Measurements from ENCODE around the gene PAGE1. TPM values are rescaled to one million over a fixed set of nuclear protein-coding genes. Genes with fewer than 3 reads are reported as not detected.

The PAGE1 gene
- total RNA-seq, 2 experiments from 2014 or later: not detected

- Mint-ChIP-seq H3K27me3 (peaks cover 4% of the 10 kb centered on the region), H3K9me3 (no peaks in the 10 kb centered on the region), H3K27ac (no peak overlapping the region), H3K4me3 (no peak overlapping the region), H3K4me1 (ENCODE audit: low read depth) (no peaks in the 10 kb centered on the region), H3K36me3 (ENCODE audit: low read depth) (no peaks in the 10 kb centered on the region)
- Histone ChIP-seq H3K36me3 (ENCODE audit: insufficient read depth, low read length) (no peaks in the 10 kb centered on the region), H3K9me3 (ENCODE audit: control insufficient read depth in 1 of 2, insufficient read depth in 1 of 2, low read length in 2 of 2) (no peaks in the 10 kb centered on the region), H3K4me1 (ENCODE audit: insufficient read depth, low read length) (no peaks in the 10 kb centered on the region), H3K27me3 (ENCODE audit: control insufficient read depth in 1 of 2, insufficient read depth in 2 of 2, low read length in 2 of 2) (no peaks in the 10 kb centered on the region), H3K4me3 (ENCODE audit: low read length) (no peak overlapping the region), H3K27ac (ENCODE audit: low read depth in 1 of 2, low read length in 2 of 2) (no peak overlapping the region)
- ATAC-seq (ENCODE audit: poor library complexity) (no peak), DNase-seq (no peak)
- ChIA-PET POLR2A (no interaction called here), CTCF (no interaction called here)
- TF ChIP-seq CTCF (IDR thresholded peaks at IDR 0.05): no peak
- intact Hi-C loops (cut with DNase I, micrococcal nuclease): no loop called here
Observed at GRCh38 chrX:49673394-49673793, 22.4 kb downstream of the PAGE1 start.

- H3K9me3 Mint-ChIP-seq: no peaks in the 10 kb centered on the region
- H3K27me3 Mint-ChIP-seq: no peaks in the 10 kb centered on the region
- Histone ChIP-seq H3K4me1 (ENCODE audit: insufficient read depth, low read length) (no peaks in the 10 kb centered on the region), H3K27ac (ENCODE audit: low read depth in 1 of 2, low read length in 2 of 2) (no peak overlapping the region), H3K36me3 (ENCODE audit: insufficient read depth, low read length) (no peaks in the 10 kb centered on the region), H3K4me3 (ENCODE audit: low read length) (no peak overlapping the region), H3K9me3 (ENCODE audit: control insufficient read depth in 1 of 2, insufficient read depth in 1 of 2, low read length in 2 of 2) (no peaks in the 10 kb centered on the region), H3K27me3 (ENCODE audit: control insufficient read depth in 1 of 2, insufficient read depth in 2 of 2, low read length in 2 of 2) (no peaks in the 10 kb centered on the region)
- no peak for ATAC-seq (ENCODE audit: poor library complexity)
- ChIA-PET POLR2A (no interaction called here), CTCF (no interaction called here)
- no peak for DNase-seq
- TF ChIP-seq CTCF (IDR thresholded peaks at IDR 0.05): no peak
- intact Hi-C loops (cut with DNase I, micrococcal nuclease): no loop called here
- no peaks in the 10 kb centered on the region for H3K4me1 Mint-ChIP-seq (ENCODE audit: low read depth)
- no peak overlapping the region for H3K27ac Mint-ChIP-seq
- no peaks in the 10 kb centered on the region for H3K36me3 Mint-ChIP-seq (ENCODE audit: low read depth)
- H3K4me3 Mint-ChIP-seq: no peak overlapping the region
Observed at GRCh38 chrX:49664824-49665223, 31.0 kb downstream of the PAGE1 start.

- no peak for ATAC-seq (ENCODE audit: poor library complexity)
- no peak overlapping the region for H3K27ac Mint-ChIP-seq
- no peaks in the 10 kb centered on the region for H3K4me1 Mint-ChIP-seq (ENCODE audit: low read depth)
- H3K27me3 Mint-ChIP-seq: no peaks in the 10 kb centered on the region
- Histone ChIP-seq H3K27me3 (ENCODE audit: control insufficient read depth in 1 of 2, insufficient read depth in 2 of 2, low read length in 2 of 2) (peaks cover 0 to 3% of the 10 kb centered on the region in 2 experiments), H3K4me3 (ENCODE audit: low read length) (no peak overlapping the region), H3K9me3 (ENCODE audit: control insufficient read depth in 1 of 2, insufficient read depth in 1 of 2, low read length in 2 of 2) (no peaks in the 10 kb centered on the region), H3K36me3 (ENCODE audit: insufficient read depth, low read length) (no peaks in the 10 kb centered on the region), H3K4me1 (ENCODE audit: insufficient read depth, low read length) (no peaks in the 10 kb centered on the region), H3K27ac (ENCODE audit: low read depth in 1 of 2, low read length in 2 of 2) (no peak overlapping the region)
- no peak for DNase-seq
- intact Hi-C loops (cut with DNase I, micrococcal nuclease): no loop called here
- ChIA-PET CTCF (no interaction called here), POLR2A (no interaction called here)
- no peaks in the 10 kb centered on the region for H3K9me3 Mint-ChIP-seq
- TF ChIP-seq CTCF (IDR thresholded peaks at IDR 0.05): no peak
- no peak overlapping the region for H3K4me3 Mint-ChIP-seq
- no peaks in the 10 kb centered on the region for H3K36me3 Mint-ChIP-seq (ENCODE audit: low read depth)
Observed at GRCh38 chrX:49661881-49662280, 33.9 kb downstream of the PAGE1 start.

Measured in CD4-positive, alpha-beta T cell (primary cell).